Measurements from ENCODE around the gene ZNF260.
"Not testable (repeated sequence)": the region's sequence is repeated elsewhere in the genome, so short reads cannot be mapped to it uniquely, and the experiment has no call there.

Gene ZNF260

GRCh38 chr19:36528194-36528920 is at the start of gene ZNF260:
TSS of gene ZNF260 (minus strand) at chr19:36528271. CDS start at chr19:36515238, 13,033 bp downstream.
- DNase-seq = peak; percentile 93 to 94

GRCh38 chr19:36577271-36577996 is 49.4 kb upstream of the ZNF260 start:
- no peak for DNase-seq

GRCh38 chr19:36574741-36575140 is 46.7 kb upstream of the ZNF260 start:
- DNase-seq = no peak

- no peak for DNase-seq
Observed at GRCh38 chr19:36573895-36574720, 46.0 kb upstream of the ZNF260 start.

- DNase-seq = peak; percentile 72 to 80
Observed at GRCh38 chr19:36573020-36573894, 45.2 kb upstream of the ZNF260 start, which contains the start of gene ZNF529. TSS of gene ZNF529 (minus strand) at chr19:36573292. CDS start at chr19:36572346, 946 bp downstream.

GRCh38 chr19:36572593-36573019 is 44.5 kb upstream of the ZNF260 start:
- no peak for DNase-seq

- no peak for DNase-seq
Observed at GRCh38 chr19:36564391-36564790, 36.3 kb upstream of the ZNF260 start.

- no peak for DNase-seq
Observed at GRCh38 chr19:36547001-36547732, 19.1 kb upstream of the ZNF260 start.

- DNase-seq = peak; percentile 1 to 7
Observed at GRCh38 chr19:36528921-36529518, 949 bp upstream of the ZNF260 start.

GRCh38 chr19:36527873-36528193 is 238 bp downstream of the ZNF260 start:
- no peak for DNase-seq

GRCh38 chr19:36527341-36527740 is 730 bp downstream of the ZNF260 start:
- DNase-seq = no peak

GRCh38 chr19:36526581-36526980 is 1.5 kb downstream of the ZNF260 start:
- no peak for DNase-seq

GRCh38 chr19:36524617-36525016 is 3.5 kb downstream of the ZNF260 start:
- no peak for DNase-seq

- no peak for DNase-seq
Observed at GRCh38 chr19:36514012-36514612, 14.0 kb downstream of the ZNF260 start.

- no peak for DNase-seq
Observed at GRCh38 chr19:36508325-36508724, 19.7 kb downstream of the ZNF260 start.

GRCh38 chr19:36501973-36502372 is 26.1 kb downstream of the ZNF260 start:
- DNase-seq = no peak

GRCh38 chr19:36497001-36497400 is 31.1 kb downstream of the ZNF260 start:
- DNase-seq = no peak

GRCh38 chr19:36492689-36493453 is 35.2 kb downstream of the ZNF260 start:
- peak in 1 of 2 experiments; percentile 4 for DNase-seq

- not testable (repeated sequence) for DNase-seq
Observed at GRCh38 chr19:36490846-36491245, 37.2 kb downstream of the ZNF260 start.

- peak; percentile 63 to 73 for DNase-seq
Observed at GRCh38 chr19:36489920-36490415, 38.1 kb downstream of the ZNF260 start.
